Activated naive CD4-positive, alpha-beta T cell treated with anti-CD3 and anti-CD28 coated beads, Interleukin-2, amount 50 U/mL, for 16 hours (primary cell): ENCODE measurements around the gene FAM228B.
"Not testable (repeated sequence)": the region's sequence is repeated elsewhere in the genome, so short reads cannot be mapped to it uniquely, and the experiment has no call there.

ENCODE experiments used
- DNase-seq: peaks from one replicate; pipeline ENCODE4 v3.0.0-alpha.2; 2020

Gene FAM228B

GRCh38 chr2:24104110-24104650 lies 19.1 kb upstream of the FAM228B start:
- DNase-seq: no peak

GRCh38 chr2:24104906-24105305 lies 18.4 kb upstream of the FAM228B start:
- DNase-seq: no peak

- no peak for DNase-seq
Observed at GRCh38 chr2:24105816-24106215, 17.5 kb upstream of the FAM228B start.

- no peak for DNase-seq
Observed at GRCh38 chr2:24106786-24107185, 16.5 kb upstream of the FAM228B start.

- DNase-seq: no peak
Observed at GRCh38 chr2:24107336-24107735, 15.9 kb upstream of the FAM228B start.

- not testable (repeated sequence) for DNase-seq
Observed at GRCh38 chr2:24109431-24109830, 13.8 kb upstream of the FAM228B start.

- no peak for DNase-seq
Observed at GRCh38 chr2:24110660-24111303, 12.5 kb upstream of the FAM228B start.

- DNase-seq: no peak
Observed at GRCh38 chr2:24111407-24111901, 11.8 kb upstream of the FAM228B start.

- DNase-seq: no peak
Observed at GRCh38 chr2:24115057-24115456, 8.2 kb upstream of the FAM228B start.

GRCh38 chr2:24117902-24118301 lies 5.4 kb upstream of the FAM228B start:
- no peak for DNase-seq

GRCh38 chr2:24121066-24121465 lies 2.2 kb upstream of the FAM228B start:
- no peak for DNase-seq

- no peak for DNase-seq
Observed at GRCh38 chr2:24121469-24121868, 1.8 kb upstream of the FAM228B start.

- DNase-seq: no peak
Observed at GRCh38 chr2:24122366-24123194, 689 bp upstream of the FAM228B start.

GRCh38 chr2:24123922-24124580 lies 782 bp downstream of the FAM228B start:
- DNase-seq: no peak

- DNase-seq: no peak
Observed at GRCh38 chr2:24125956-24126355, 2.7 kb downstream of the FAM228B start.

GRCh38 chr2:24132543-24132942 lies 9.3 kb downstream of the FAM228B start:
- DNase-seq: no peak

GRCh38 chr2:24140305-24140704 lies 17.0 kb downstream of the FAM228B start:
- not testable (repeated sequence) for DNase-seq

- DNase-seq: no peak
Observed at GRCh38 chr2:24147364-24147763, 24.1 kb downstream of the FAM228B start.

GRCh38 chr2:24152413-24153197 lies 29.3 kb downstream of the FAM228B start:
- no peak for DNase-seq

- no peak for DNase-seq
Observed at GRCh38 chr2:24153478-24153877, 30.2 kb downstream of the FAM228B start.

GRCh38 chr2:24158131-24158530 lies 34.9 kb downstream of the FAM228B start:
- DNase-seq: no peak

GRCh38 chr2:24159708-24160107 lies 36.4 kb downstream of the FAM228B start:
- DNase-seq: no peak

- DNase-seq: no peak
Observed at GRCh38 chr2:24160761-24161160, 37.5 kb downstream of the FAM228B start.
